GM11168 (cell line): Measurements from ENCODE around the gene ULK4.
"Not testable (repeated sequence)": the region's sequence is repeated elsewhere in the genome, so short reads cannot be mapped to it uniquely, and the experiment has no call there.

Experiments
- in situ Hi-C: fragments of 300-500 bp; cut with MboI; formaldehyde crosslinking; loops from one replicate; pipeline ENCODE4 v1.12.0; 2022; ENCODE audit warnings: low sequenced_read_pairs; ENCODE audit not compliant: unreplicated experiment

The ULK4 gene

DNA sequence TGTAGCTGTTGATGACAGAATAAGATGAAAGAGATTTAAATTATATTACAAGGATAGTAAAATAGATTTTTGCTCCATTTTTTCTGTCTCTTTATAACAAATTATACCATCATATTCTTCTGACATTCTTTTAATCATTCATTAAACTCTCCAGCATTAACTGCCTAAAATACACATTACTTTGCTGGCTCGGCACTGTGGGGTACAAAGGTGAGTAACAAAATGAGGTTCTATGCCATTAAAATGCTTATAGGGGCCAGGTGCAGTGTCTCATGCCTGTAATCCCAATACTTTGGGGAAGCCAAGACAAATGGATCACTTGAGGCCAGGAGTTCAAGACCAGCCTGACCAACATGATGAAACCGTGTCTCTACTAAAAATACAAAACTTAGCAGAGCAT lies 81.5 kb downstream of the ULK4 start:
- in situ Hi-C loops: loop anchor here (10.0 to 25.0 kb wide), 2 partner anchors 1296 to 1568 kb away; partner anchors contain the start of gene EIF1B

DNA sequence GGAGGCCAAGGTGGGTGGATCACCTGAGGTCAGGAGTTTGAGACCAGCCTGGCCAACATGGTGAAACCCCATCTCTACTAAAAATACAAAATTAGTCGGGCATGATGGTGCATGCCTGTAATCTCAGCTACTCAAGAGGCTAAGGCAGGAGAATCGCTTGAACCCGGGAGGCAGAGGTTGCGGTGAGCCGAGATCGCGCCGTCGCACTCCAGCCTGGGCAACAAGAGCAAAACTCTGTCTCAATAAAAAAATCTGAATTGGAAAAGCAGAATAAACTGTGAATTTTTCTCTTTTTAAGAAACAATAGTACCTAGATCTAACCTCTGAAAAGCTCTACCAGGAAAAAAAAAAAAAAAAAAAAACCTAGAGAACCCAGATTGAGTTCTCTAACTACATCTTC lies 84.2 kb downstream of the ULK4 start:
- in situ Hi-C loops: loop anchor here (25.0 kb wide), 1 partner anchor 1565 kb away; the partner anchor contains the start of gene EIF1B

DNA sequence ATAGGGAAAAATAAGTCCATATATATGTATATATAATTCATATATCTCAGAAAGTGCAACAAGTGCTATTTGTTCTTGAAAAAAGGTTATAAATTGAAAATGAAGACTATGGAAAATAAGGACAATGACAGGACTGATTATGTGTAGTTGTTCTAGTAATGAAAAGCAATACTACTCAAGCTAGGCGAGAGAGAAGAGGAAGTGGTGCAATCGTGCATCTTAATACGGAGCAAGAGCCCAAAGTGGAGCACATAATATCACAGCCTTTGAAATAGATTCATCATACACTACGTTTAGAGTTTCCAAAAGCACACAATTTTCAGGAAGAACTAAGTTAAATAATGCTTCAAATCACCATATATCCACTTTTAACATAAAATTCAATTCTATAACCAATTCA lies 87.9 kb downstream of the ULK4 start:
- in situ Hi-C loops: no loop called here

DNA sequence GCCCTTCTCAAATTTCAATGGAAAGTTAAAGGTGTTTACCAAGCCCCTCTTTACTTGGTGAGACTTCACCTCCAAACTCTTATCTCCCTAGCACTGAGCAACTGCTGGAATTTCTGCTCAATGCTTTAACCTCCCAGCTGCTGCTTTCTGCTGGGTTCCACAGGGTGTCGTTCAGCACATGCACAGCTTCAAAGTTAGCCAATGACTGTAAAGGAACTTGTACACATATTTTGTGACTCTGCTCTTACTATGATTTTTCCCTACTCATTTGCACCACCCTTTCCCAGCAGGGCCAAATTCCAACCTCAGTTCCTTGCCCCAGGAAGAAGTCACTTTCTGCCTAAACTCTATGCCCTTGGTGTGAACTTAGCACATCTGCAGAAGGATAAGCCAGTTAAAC lies 89.7 kb downstream of the ULK4 start:
- in situ Hi-C loops: no loop called here

DNA sequence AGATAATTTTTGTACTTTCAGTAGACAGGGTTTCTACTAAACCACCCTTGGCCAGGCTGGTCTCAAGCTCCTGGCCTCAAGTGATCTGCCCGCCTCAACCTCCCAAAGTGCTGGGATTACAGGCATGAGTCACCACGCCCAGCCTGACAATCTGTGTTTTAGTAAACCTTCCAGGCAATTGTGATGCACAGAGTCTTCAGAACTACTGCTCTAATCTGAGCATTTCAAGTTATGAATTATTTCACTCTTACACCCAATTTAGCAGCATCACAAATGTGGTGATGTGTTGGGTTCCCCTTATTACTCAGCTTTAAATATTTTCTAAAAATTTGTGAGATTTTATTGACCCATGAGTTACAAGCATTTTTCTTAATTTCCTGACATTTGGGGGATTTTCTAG lies 94.4 kb downstream of the ULK4 start:
- in situ Hi-C loops: no loop called here

DNA sequence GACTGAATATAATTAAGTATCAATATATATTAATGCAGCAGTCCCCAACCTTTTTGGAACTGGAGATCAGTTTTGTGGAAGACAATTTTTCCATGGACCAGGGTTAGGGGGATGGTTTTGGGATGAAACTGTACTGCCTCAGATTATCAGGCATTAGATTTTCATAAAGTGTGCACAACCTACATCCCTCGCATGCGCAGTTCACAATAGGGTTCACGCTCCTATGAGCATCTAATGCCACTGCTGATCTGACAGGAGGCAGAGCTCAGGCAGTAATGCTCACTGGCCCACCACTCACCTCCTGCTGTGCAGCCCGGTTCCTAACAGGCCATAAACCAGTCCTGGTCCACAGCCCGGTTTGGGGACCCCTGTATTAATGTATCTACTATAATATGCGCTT lies 95.6 kb downstream of the ULK4 start:
- in situ Hi-C loops: no loop called here

DNA sequence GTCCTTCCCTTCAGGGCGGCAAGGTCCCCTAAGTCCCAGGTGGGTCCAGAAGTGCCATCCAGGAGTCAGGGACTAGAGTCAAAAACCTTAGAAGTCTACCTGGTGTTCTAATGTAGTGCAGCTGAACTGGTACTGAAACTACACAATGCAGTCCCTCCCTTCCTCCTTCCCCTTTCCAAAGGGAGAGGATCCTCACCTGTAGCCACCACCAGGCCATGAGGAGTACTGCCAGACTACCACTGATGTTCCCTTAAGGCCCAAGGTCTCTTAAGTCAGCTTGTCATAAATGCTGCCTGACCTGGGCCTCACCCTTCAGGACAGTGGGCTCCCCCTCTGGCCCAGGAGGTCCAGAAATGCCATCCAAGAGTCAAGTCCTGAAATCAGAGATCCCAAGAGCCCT lies 98.9 kb downstream of the ULK4 start:
- in situ Hi-C loops: no loop called here

DNA sequence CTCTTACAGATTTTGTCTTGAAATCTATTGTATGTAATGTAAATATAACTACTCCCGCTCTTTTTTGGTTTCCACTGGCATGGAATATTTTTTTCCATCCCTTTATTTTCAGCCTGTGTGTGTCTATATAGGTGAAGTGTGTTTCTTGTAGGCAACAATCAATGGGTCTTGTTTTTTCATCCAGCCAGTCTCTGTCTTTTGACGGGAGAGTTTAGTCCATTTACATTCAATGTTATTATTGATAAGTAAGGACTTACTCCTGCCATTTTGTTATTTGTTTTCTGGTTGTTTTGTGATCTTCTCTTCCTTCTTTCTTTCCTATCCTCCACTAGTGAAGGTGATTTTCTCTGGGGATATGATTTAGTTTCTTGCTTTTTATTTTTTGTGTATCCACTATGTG lies 101.4 kb downstream of the ULK4 start:
- in situ Hi-C loops: not testable (repeated sequence)

DNA sequence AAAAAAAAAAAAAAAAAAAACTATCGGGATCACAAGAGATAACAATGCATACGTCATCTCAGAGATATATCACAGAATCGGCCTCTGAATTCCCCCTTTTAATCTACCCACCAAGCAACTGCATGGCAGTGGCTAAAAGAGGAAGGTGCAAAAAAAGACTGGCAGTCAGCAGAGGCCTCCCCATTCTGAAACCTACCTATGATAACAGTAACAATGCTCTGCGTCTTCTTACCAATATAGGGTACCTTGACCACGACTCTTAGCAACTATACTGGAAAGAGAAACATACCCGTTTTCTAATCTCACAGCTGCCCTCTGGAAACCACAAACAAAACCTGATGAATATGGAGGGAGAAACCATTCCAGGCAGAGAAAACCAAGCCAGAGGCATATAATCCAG lies 106.9 kb downstream of the ULK4 start:
- in situ Hi-C loops: no loop called here

DNA sequence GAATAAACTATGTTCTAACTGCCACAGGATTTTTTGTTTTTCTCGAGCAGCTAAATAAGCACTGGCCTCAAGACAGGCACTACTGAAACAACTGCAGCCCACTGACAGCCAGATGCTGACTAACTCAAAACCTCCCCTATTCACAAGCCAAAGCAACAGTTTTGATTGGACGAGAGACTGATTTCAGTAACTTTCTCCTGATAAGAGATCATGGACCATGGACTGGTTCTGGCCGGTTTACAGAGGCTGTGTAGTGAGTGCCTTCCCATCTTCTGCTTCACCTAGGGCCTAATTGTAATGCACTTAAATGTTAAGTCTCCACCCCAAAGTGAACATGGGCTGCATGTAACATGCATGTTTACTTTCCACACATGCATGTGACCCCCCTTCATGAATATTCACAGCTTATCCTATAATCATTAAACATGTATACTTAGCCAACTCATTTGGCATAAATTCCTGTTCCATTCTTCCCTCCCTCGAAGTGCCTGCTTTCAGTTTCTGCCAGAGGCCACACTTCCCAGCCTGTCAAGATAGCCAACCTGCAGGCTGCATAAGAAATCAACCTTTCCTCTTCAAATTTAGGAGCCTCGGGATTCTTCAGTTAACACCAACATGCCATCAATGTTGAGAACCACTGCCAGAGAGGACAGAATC lies 108.2 kb downstream of the ULK4 start:
- in situ Hi-C loops: no loop called here

DNA sequence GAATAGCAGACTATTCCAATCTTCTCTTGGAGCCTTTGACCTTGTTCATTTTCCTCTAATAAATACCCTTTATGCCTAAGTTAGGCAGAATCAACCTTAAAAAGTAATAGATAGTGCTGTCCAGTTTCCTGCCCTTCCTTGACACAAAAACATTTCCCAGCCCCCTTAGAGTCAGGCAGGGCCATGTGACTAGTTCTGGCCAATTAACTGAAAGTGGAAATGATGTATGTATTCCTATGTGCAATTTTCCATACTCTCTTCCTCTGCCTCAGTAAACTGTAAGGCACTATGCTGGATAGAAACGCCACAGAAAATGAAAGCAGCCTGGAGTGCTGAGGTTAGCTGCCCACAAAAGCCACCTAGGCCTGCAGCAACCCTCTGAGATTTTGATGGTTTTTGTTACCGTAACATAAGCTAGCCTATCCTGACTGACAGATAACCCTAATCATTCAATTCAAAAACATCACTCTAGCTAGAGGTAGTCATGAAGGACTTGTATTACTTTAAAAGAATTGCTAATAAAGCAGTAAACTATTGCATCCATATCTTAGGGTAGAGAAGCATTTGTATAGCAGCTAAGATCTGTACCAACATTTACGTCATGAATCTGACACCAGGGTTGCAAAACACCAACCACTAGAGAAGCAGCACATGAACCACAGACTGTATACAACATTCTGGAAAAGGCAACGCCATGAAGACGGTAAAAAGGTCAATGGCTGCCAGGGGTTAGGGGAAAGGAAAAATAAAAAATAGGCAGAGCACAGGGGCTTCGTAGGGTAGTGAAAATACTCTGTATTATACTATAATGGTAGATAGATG lies 112.9 kb downstream of the ULK4 start:
- in situ Hi-C loops: no loop called here

DNA sequence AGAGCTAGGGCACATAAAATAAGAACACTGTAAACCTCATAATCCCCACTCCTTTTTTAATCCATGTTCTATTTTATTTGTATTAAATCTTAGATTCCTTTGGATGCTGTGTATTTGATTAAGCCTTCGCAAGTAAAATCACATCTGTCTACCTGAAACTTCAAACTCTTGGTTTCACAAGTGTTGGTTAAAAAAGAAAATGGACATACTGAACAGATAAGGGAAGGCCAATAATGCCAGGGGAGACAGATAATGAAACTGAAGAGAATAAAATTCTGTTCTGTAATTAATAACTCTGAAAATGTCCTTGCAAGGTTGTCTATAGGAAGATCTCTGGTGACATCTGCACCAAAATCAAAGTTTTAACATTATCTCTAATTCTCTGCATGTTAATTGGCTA lies 114.2 kb downstream of the ULK4 start:
- in situ Hi-C loops: no loop called here

DNA sequence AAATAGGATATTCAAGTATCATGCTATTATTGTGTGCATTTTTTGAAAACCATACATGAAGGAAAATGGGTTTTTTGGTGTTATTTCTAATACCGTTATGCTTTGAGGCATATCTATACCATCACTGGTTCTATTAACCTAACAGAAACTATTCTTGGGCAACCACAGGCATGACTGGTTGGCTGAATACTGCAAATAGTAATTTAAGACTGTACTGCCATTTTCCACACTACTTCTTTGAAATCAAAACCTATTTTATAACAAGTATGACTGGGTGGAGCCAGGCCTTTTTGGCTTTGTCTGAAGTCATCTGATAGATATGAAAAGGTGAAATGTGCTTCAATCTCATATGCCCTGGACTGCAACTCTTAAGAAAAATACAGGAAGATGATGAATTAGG lies 115.1 kb downstream of the ULK4 start:
- in situ Hi-C loops: no loop called here

DNA sequence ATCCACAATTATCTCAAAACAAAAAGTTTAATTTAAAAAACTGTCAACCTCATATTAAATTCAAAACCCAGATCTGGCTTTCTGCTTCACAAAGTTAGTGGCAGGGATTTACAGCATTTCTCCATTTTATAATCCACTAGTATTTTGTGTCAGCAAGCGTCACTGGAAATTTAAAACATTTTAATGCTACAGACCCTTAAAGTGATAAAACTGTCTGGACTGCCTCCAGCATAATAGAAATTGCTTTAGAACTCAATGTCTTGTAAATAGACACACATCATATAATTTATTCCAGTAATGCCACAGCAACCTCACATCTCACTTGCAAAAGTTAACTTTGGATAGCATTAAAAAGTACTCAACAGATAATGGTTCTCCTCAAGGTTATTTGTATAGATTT lies 116.1 kb downstream of the ULK4 start:
- in situ Hi-C loops: no loop called here

DNA sequence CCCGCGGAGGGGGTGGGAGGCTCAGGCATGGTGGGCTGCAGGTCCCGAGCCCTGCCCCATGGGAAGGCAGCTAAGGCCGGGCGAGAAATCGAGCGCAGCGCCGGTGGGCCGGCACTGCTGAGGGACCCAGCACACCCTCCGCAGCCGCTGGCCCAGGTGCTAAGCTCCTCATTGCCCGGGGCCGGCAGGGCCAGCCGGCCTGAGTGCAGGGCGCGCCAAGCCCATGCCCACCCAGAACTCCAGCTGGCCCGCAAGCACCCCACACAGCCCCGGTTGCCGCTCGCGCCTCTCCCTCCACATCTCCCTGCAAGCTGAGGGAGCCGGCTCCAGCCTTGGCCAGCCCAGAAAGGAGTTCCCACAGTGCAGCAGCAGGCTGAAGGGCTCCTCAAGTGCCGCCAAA lies 117.6 kb downstream of the ULK4 start:
- in situ Hi-C loops: not testable (repeated sequence)

DNA sequence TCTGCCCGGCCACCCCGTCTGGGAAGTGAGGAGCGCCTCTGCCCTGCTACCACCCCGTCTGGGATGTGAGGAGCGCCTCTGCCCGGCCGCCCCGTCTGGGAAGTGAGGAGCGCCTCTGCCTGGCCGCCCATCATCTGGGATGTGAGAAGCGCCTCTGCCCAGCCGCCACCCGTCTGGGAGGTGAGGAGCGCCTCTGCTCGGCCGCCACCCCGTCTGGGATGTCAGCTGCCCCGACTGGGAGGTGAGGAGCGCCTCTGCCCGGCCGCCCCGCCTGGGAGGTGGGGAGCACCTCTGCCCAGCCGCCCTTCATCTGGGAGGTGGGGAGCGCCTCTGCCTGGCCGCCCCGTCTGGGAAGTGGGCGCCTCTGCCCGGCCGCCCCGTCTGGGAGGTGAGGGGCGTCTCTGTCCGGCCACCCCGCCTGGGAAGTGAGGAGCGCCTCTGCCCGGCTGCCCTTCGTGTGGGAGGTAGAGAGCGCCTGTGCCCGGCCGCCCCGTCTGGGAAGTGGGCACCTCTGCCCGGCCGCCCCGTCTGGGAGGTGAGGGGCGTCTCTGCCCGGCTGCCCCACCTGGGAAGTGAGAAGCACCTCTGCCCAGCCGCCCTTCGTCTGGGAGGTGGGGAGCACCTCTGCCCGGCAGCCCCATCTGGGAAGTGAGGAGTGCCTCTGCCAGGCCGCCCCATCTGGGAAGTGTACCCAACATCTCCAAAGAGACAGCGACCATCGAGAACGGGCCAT lies 120.8 kb downstream of the ULK4 start:
- in situ Hi-C loops: not testable (repeated sequence)

DNA sequence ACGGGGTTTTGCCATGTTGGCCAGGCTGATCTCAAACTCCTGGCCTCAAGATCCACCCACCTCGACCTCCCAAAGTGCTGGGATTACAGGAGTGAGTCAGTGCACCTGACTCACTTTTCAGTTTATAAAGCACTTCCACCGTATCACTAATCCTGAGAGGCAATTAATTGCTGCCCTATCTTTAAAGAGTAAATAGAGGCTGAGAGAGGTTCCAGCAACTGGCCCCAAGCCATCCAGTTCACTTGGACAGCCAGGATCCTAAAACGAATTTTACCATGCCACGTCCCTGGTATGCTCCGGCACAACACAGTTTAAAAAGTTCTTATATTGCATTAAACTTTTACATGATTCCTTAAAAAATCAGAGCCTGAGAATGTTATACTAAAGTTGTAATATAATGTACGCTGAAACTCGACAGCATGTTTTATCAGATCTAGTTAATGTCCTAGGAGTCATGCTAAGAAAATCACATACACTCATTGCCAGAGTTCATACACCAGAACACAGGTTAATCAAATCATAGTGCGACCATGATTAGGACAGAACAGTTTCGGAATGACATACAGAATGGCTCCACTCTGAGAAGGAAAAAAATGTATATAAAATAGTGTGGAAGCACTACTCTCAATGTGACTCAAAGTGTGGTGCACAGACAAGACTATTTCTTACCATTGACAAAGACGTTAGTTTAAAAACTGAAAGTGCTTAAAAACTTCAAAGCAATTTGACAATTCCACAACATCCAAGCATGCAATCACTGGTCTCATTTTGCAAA lies 125.4 kb downstream of the ULK4 start:
- in situ Hi-C loops: no loop called here

DNA sequence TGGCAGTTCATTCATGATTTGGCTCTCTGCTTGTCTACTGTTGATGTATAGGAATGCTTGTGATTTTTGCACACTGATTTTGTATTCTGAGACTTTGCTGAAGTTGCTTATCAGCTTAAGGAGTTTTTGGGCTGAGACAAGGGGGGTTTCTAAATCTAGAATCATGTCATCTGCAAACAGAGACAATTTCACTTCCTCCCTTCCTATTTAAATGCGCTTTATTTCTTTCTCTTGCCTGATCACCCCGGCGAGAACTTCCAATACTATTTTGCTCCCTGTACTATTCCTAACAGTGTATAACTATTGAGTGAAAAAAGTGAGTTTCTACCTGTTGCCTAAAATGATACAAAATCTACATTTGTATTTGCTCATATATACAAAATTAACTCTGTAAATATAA lies 128.3 kb downstream of the ULK4 start:
- in situ Hi-C loops: no loop called here

DNA sequence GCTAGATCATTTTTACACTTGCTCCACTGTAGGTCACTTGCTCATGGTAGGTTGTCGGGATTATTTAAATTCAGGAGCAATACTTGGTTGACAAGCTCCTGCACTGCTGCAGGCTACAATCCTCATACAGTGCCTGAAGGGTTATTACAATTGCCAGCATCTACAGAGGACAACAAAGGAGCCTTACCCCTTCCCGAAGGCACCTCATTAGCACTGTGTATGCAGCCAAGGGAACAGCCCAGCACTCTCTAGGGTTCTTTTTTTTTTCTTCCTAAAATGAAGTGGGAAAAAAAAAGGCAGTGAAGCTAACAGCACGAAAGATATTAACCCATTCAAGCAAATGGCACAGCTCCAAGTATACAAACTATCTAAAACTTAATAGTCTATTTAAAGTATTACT lies 142.7 kb downstream of the ULK4 start:
- in situ Hi-C loops: no loop called here

DNA sequence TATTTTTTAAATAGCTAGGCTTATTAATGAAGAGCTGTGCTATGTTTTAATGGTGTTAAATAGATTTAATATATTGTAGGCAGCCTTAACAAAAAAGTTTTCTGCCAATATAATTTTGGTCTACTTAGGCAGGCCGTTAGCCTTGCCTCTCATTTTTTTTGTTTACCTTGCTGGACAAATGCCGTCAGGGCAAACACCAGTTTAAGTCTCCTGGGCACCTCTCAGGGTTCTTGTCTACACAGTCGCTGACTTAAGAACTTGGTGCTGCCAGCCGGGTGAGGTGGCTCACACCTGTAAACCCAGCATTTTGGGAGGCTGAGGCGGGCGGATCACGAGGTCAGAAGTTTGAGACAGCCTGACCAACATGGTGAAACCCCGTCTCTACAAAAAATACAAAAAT lies 153.3 kb downstream of the ULK4 start:
- in situ Hi-C loops: no loop called here
